ENCODE measurements around the gene DENND1A.

DNA sequence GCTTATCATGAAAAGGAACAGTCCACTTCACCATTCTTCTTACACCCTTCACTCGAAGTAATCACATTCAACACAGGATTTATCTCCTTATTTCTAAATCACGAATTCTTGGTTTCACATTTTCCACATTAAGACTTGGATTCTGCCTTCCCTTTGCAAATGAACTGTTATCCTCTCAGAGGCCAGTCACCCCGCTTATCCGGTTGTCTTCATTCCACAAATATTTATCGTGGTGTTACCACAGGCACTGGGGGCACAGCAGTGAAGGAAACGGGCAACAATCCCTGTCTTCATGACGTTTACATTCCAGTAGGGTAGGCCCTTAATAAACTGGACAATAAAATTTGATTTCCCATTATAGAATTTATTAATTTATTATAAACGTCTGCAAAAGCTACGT is 284.2 kb downstream of the DENND1A start:
- TF ChIP-seq, protein P1, sequence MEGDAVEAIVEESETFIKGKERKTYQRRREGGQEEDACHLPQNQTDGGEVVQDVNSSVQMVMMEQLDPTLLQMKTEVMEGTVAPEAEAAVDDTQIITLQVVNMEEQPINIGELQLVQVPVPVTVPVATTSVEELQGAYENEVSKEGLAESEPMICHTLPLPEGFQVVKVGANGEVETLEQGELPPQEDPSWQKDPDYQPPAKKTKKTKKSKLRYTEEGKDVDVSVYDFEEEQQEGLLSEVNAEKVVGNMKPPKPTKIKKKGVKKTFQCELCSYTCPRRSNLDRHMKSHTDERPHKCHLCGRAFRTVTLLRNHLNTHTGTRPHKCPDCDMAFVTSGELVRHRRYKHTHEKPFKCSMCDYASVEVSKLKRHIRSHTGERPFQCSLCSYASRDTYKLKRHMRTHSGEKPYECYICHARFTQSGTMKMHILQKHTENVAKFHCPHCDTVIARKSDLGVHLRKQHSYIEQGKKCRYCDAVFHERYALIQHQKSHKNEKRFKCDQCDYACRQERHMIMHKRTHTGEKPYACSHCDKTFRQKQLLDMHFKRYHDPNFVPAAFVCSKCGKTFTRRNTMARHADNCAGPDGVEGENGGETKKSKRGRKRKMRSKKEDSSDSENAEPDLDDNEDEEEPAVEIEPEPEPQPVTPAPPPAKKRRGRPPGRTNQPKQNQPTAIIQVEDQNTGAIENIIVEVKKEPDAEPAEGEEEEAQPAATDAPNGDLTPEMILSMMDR (IDR thresholded peaks at IDR 0.05): no peak
- no peak for TF ChIP-seq POLR2A (IDR thresholded peaks at IDR 0.05)
